Measurements from ENCODE around the gene YPEL1. TPM values are rescaled to one million over a fixed set of nuclear protein-coding genes. Genes with fewer than 3 reads are reported as not detected.

YPEL1 gene
- total and polyA plus RNA-seq, 2 of the 13 experiments (the other 11 are each of a cell fraction or from before 2014, with no cell fraction given), result 0.33 to 2.5 TPM

DNA sequence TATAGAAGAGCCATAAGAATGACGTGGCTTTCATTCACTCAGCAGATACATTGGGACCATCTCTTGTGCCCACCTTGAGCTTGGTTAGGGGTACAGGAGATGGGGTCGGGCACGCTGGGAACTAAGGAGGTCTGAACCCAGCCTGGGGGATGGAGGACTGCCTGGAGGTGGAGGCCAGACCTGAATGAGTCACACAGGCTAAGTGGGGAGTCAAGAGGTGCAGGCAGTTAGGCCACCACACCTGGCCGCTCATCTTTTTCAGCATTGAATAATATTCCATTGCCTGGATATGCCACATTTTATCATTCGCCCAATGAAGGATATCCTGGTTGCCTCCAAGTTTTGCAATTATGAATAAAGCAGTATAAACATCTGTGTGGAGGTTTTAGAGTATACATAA is 73.6 kb downstream of the YPEL1 start:
- no TSS peak for BruUV-seq (replicated peaks)
- intact Hi-C loops (cut with micrococcal nuclease; ENCODE audit: unreplicated experiment), result no loop called here

More for the DNA sequence above, 73.6 kb downstream of the YPEL1 start:
- Histone ChIP-seq H3K9ac (ENCODE audit: insufficient read depth, low read depth, low read length) (no peak overlapping the region), H3K27me3 (ENCODE audit: control insufficient read depth in 1 of 2, insufficient read depth in 2 of 2, low read length in 2 of 2) (no peaks in the 10 kb centered on the region), H3K9me3 (ENCODE audit: low read length) (no peaks in the 10 kb centered on the region), H3K4me3 (replicated peaks in 1 of 3; ENCODE audit: insufficient read depth in 1 of 3, low read depth in 2 of 3, low read length in 3 of 3) (no peak overlapping the region), H2AFZ (ENCODE audit: low read length) (no peak overlapping the region), H3K4me1 (ENCODE audit: insufficient read depth, low read length) (peaks cover 23% of the 10 kb centered on the region), H3K79me2 (ENCODE audit: insufficient read depth, low read length) (peaks cover 4% of the 10 kb centered on the region), H4K20me1 (ENCODE audit: insufficient read depth, low read length) (no peaks in the 10 kb centered on the region), H3K36me3 (replicated peaks in 1 of 2; ENCODE audit: control insufficient read depth in 1 of 2, insufficient read depth in 2 of 2, low read length in 2 of 2) (no peaks in the 10 kb centered on the region), H3K4me2 (ENCODE audit: low read depth, low read length) (no peak overlapping the region), H3K27ac (ENCODE audit: extremely low read length, insufficient read depth, low read length) (no peak overlapping the region)
- TF ChIP-seq, protein P1, sequence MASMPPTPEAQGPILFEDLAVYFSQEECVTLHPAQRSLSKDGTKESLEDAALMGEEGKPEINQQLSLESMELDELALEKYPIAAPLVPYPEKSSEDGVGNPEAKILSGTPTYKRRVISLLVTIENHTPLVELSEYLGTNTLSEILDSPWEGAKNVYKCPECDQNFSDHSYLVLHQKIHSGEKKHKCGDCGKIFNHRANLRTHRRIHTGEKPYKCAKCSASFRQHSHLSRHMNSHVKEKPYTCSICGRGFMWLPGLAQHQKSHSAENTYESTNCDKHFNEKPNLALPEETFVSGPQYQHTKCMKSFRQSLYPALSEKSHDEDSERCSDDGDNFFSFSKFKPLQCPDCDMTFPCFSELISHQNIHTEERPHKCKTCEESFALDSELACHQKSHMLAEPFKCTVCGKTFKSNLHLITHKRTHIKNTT (CRISPR knock-in tag; IDR thresholded peaks at IDR 0.05), result no peak
- TF ChIP-seq, protein P2, sequence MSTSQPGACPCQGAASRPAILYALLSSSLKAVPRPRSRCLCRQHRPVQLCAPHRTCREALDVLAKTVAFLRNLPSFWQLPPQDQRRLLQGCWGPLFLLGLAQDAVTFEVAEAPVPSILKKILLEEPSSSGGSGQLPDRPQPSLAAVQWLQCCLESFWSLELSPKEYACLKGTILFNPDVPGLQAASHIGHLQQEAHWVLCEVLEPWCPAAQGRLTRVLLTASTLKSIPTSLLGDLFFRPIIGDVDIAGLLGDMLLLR (CRISPR knock-in tag; IDR thresholded peaks at IDR 0.05), result no peak
- TF ChIP-seq POGZ (CRISPR knock-in tag; IDR thresholded peaks at IDR 0.05) (no peak), NFYB (CRISPR knock-in tag; IDR thresholded peaks at IDR 0.05) (no peak), ZBTB21 (CRISPR knock-in tag; IDR thresholded peaks at IDR 0.05) (no peak), SMAD9 (CRISPR knock-in tag; IDR thresholded peaks at IDR 0.05) (no peak), PCBP1 (IDR thresholded peaks at IDR 0.05; ENCODE audit: borderline replicate concordance, low read depth, low read length) (no peak), MAF1 (CRISPR knock-in tag; IDR thresholded peaks at IDR 0.05; ENCODE audit: borderline replicate concordance) (no peak), ZNF430 (CRISPR knock-in tag; IDR thresholded peaks at IDR 0.05) (no peak), KDM1A (CRISPR knock-in tag; IDR thresholded peaks at IDR 0.05) (no peak), ZNF674 (CRISPR knock-in tag; IDR thresholded peaks at IDR 0.05; ENCODE audit: low read depth) (no peak), POLR2G (IDR thresholded peaks at IDR 0.05; ENCODE audit: low read depth, low read length) (no peak), SPEN (CRISPR knock-in tag; IDR thresholded peaks at IDR 0.05; ENCODE audit: low read depth) (no peak), EEA1 (CRISPR knock-in tag; IDR thresholded peaks at IDR 0.05; ENCODE audit: borderline replicate concordance) (no peak), REXO4 (CRISPR knock-in tag; IDR thresholded peaks at IDR 0.05; ENCODE audit: borderline replicate concordance) (no peak)
- TF ChIP-seq, protein P3, sequence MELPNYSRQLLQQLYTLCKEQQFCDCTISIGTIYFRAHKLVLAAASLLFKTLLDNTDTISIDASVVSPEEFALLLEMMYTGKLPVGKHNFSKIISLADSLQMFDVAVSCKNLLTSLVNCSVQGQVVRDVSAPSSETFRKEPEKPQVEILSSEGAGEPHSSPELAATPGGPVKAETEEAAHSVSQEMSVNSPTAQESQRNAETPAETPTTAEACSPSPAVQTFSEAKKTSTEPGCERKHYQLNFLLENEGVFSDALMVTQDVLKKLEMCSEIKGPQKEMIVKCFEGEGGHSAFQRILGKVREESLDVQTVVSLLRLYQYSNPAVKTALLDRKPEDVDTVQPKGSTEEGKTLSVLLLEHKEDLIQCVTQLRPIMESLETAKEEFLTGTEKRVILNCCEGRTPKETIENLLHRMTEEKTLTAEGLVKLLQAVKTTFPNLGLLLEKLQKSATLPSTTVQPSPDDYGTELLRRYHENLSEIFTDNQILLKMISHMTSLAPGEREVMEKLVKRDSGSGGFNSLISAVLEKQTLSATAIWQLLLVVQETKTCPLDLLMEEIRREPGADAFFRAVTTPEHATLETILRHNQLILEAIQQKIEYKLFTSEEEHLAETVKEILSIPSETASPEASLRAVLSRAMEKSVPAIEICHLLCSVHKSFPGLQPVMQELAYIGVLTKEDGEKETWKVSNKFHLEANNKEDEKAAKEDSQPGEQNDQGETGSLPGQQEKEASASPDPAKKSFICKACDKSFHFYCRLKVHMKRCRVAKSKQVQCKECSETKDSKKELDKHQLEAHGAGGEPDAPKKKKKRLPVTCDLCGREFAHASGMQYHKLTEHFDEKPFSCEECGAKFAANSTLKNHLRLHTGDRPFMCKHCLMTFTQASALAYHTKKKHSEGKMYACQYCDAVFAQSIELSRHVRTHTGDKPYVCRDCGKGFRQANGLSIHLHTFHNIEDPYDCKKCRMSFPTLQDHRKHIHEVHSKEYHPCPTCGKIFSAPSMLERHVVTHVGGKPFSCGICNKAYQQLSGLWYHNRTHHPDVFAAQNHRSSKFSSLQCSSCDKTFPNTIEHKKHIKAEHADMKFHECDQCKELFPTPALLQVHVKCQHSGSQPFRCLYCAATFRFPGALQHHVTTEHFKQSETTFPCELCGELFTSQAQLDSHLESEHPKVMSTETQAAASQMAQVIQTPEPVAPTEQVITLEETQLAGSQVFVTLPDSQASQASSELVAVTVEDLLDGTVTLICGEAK (IDR thresholded peaks at IDR 0.05), result no peak
- TF ChIP-seq, protein P3 (CRISPR knock-in tag; IDR thresholded peaks at IDR 0.05), result no peak
- FAIRE-seq, result no peak
- ChIA-PET CTCF (ENCODE audit: low intra/inter-chr PET ratio, low total read pairs) (no interaction called here), POLR2A (no interaction called here)
- in situ Hi-C loops (cut with HindIII; ENCODE audit: extremely low pct_ligation_motif_present, low pct_unique_long_range_greater_than_20kb), result loop anchor here (10.0 kb wide), 1 partner anchor 53 kb away; no protein-coding TSS in a partner anchor
- WGBS (ENCODE audit: low lambda C conversion rate), result 88% methylated on average over 3 of the region's 5 CpGs
- no peak for ATAC-seq
- DNase-seq (ENCODE audit: low spot score), result no peak

Data from HepG2 (cell line).